CD14-positive monocyte (primary cell): Measurements from ENCODE around the gene TMEM54. TPM values are rescaled to one million over a fixed set of nuclear protein-coding genes. Genes with fewer than 3 reads are reported as not detected.

Experiments
- DNase-seq, 3 donors: peaks; one replicate each; pipeline ENCODE4 v3.0.0-alpha.2; 2011 to 2022
- H2AFZ ChIP-seq: 2 replicates; pipeline ENCODE4 v1.6.0; 2012; ENCODE audit warnings: mild to moderate bottlenecking, low read depth, low read length, inconsistent platforms; ENCODE audit not compliant: insufficient read depth, poor library complexity, severe bottlenecking
- H3K27ac ChIP-seq, 2 donors: 1 replicate in 1 of 2; 2 replicates in 1 of 2; pipeline ENCODE4 v1.5.1; 2012 to 2013; ENCODE audit warnings: low read length in 2 of 2, control low read depth in 1 of 2, inconsistent platforms in 1 of 2, low read depth in 1 of 2, mild to moderate bottlenecking in 1 of 2
- H3K27me3 ChIP-seq, 2 donors: one replicate each; pipeline versions ENCODE4 v1.6.0 to v1.6.1; 2011 to 2013; ENCODE audit warnings: low read length in 2 of 2; ENCODE audit not compliant: control insufficient read depth in 2 of 2, insufficient read depth in 2 of 2
- H3K36me3 ChIP-seq, 2 donors: replicated peaks in 1 of 2; 1 replicate in 1 of 2; 2 replicates in 1 of 2; pipeline versions ENCODE4 v1.5.1 to v1.6.1; 2012 to 2013; ENCODE audit warnings: low read length in 2 of 2, control low read depth in 1 of 2, inconsistent platforms in 1 of 2, mild to moderate bottlenecking in 1 of 2; ENCODE audit not compliant: insufficient read depth in 2 of 2, control insufficient read depth in 1 of 2
- H3K4me1 ChIP-seq, 2 donors: 1 replicate in 1 of 2; 2 replicates in 1 of 2; pipeline versions ENCODE4 v1.5.1 to v1.6.1; 2012 to 2013; ENCODE audit warnings: low read length in 2 of 2, control low read depth in 1 of 2, inconsistent platforms in 1 of 2, mild to moderate bottlenecking in 1 of 2, moderate library complexity in 1 of 2; ENCODE audit not compliant: insufficient read depth in 2 of 2, control insufficient read depth in 1 of 2
- H3K4me2 ChIP-seq: replicated peaks from 2 replicates; pipeline ENCODE3; 2012; ENCODE audit warnings: low read length, moderate library complexity, mild to moderate bottlenecking; ENCODE audit not compliant: poor library complexity, severe bottlenecking; ENCODE audit errors: extremely low read depth
- H3K4me3 ChIP-seq, 3 experiments: fragments of 200-600 bp in 1 of 3; sonication (generic) in 1 of 3; replicated peaks in 1 of 3; 1 replicate in 2 of 3; 2 replicates in 1 of 3; pipeline ENCODE4 v1.5.1; 2011 to 2013; ENCODE audit warnings: low read length in 3 of 3, mild to moderate bottlenecking in 3 of 3, control low read depth in 2 of 3, low read depth in 2 of 3, inconsistent platforms in 1 of 3, moderate library complexity in 1 of 3
- H3K79me2 ChIP-seq: 2 replicates; pipeline ENCODE4 v1.6.0; 2012; ENCODE audit warnings: mild to moderate bottlenecking, control low read depth, inconsistent platforms, low read length, moderate library complexity; ENCODE audit not compliant: insufficient read depth
- H3K9ac ChIP-seq: 2 replicates; pipeline ENCODE4 v1.6.0; 2017; ENCODE audit warnings: low read length, mild to moderate bottlenecking; ENCODE audit not compliant: insufficient read depth, poor library complexity, severe bottlenecking
- H3K9me3 ChIP-seq, 2 donors: replicated peaks in 1 of 2; 1 replicate in 1 of 2; 2 replicates in 1 of 2; pipeline versions ENCODE4 v1.5.1 to v1.6.1; 2012 to 2013; ENCODE audit warnings: low read length in 2 of 2, control low read depth in 1 of 2; ENCODE audit not compliant: control insufficient read depth in 1 of 2, insufficient read depth in 1 of 2
- H4K20me1 ChIP-seq: 2 replicates; pipeline ENCODE4 v1.6.0; 2012; ENCODE audit warnings: mild to moderate bottlenecking, low read length, control low read depth, moderate library complexity; ENCODE audit not compliant: insufficient read depth
- H3K27ac Mint-ChIP-seq, 7 donors: one replicate each; pipeline ENCODE4 v1.8.0; 2020; ENCODE audit warnings: mild to moderate bottlenecking in 7 of 7, mixed read lengths in 7 of 7, moderate library complexity in 6 of 7, inconsistent platforms in 2 of 7
- H3K27me3 Mint-ChIP-seq, 3 donors: one replicate each; pipeline ENCODE4 v1.8.0; 2021 to 2022; ENCODE audit warnings: low read depth in 3 of 3, mild to moderate bottlenecking in 3 of 3, mixed read lengths in 3 of 3, moderate library complexity in 3 of 3, inconsistent platforms in 1 of 3
- H3K36me3 Mint-ChIP-seq, 2 donors: one replicate each; pipeline ENCODE4 v1.8.0; 2020; ENCODE audit warnings: mixed read lengths in 2 of 2, inconsistent platforms in 1 of 2, mild to moderate bottlenecking in 1 of 2
- H3K4me1 Mint-ChIP-seq: one replicate; pipeline ENCODE4 v1.8.0; 2020; ENCODE audit warnings: mild to moderate bottlenecking, mixed read lengths
- H3K4me3 Mint-ChIP-seq, 2 donors: one replicate each; pipeline ENCODE4 v1.8.0; 2020; ENCODE audit warnings: mild to moderate bottlenecking in 2 of 2, mixed read lengths in 2 of 2, moderate library complexity in 1 of 2
- H3K9me3 Mint-ChIP-seq, 7 donors: one replicate each; pipeline ENCODE4 v1.8.0; 2020 to 2022; ENCODE audit warnings: mixed read lengths in 7 of 7, mild to moderate bottlenecking in 6 of 7, moderate library complexity in 6 of 7, inconsistent platforms in 2 of 7
- CTCF ChIP-seq: fragments of 200-600 bp; IDR thresholded peaks from one replicate; pipeline ENCODE4 v1.8.0; 2022; ENCODE audit warnings: antibody characterized with exemption, mild to moderate bottlenecking
- WGBS: methylation state at CpG from one replicate; pipeline ENCODE4 v1.1.5; 2013; ENCODE audit warnings: missing lambda C conversion rate; ENCODE audit not compliant: insufficient coverage; 5-methylcytosine and 5-hydroxymethylcytosine counted together
- intact Hi-C, 2 donors: fragments of 100-400 bp; cut with micrococcal nuclease; formaldehyde crosslinking; loops; one replicate each; pipeline versions ENCODE4 v1.15.0 to v1.15.1; 2023
- polyA plus RNA-seq, 3 donors: library from polyadenylated mRNA; depleted of rRNA in 1 of 3; unstranded in 2 of 3; stranded (reverse) in 1 of 3; fragments of 300-500 nt in 2 of 3; fragments of >200 nt in 1 of 3; fragmentation: Illumina TruSeq in 2 of 3; gene quantifications; 1 replicate in 2 of 3; 2 replicates in 1 of 3; pipeline ENCODE4 v1.2.3, GENCODE V29; 2012 to 2021

The TMEM54 gene
- polyA plus RNA-seq, 3 donors: 0.08 TPM; not detected in 2

- no peak overlapping the region for H3K4me3 ChIP-seq
- Mint-ChIP-seq H3K9me3 (no peaks in the 10 kb centered on the region), H3K27me3 (peaks cover 0 to 2% (median 0%) of the 10 kb centered on the region in 3 donors), H3K27ac (peak overlapping the region in 2 of 7 donors; percentile 15 to 27), H3K4me3 (no peak overlapping the region), H3K4me1 (peaks cover 31% of the 10 kb centered on the region), H3K36me3 (peaks cover 81 to 100% of the 10 kb centered on the region in 2 donors)
- intact Hi-C loops: no loop called here
- H3K9me3 ChIP-seq: no peaks in the 10 kb centered on the region
- TF ChIP-seq CTCF: no peak
- H4K20me1 ChIP-seq: peaks cover 97% of the 10 kb centered on the region
- no peak overlapping the region for H3K4me2 ChIP-seq
- peaks cover 4% of the 10 kb centered on the region for H3K79me2 ChIP-seq
- H2AFZ ChIP-seq: no peak overlapping the region
- peaks cover 78 to 90% of the 10 kb centered on the region in 2 donors for H3K36me3 ChIP-seq
- no peak overlapping the region for H3K9ac ChIP-seq
- DNase-seq: no peak
- H3K27me3 ChIP-seq: no peaks in the 10 kb centered on the region
- H3K4me1 ChIP-seq: peaks cover 31% of the 10 kb centered on the region in 2 donors
- H3K27ac ChIP-seq: no peak overlapping the region
Observed at GRCh38 chr1:32944180-32944579, 43.0 kb upstream of the TMEM54 start.

DNA sequence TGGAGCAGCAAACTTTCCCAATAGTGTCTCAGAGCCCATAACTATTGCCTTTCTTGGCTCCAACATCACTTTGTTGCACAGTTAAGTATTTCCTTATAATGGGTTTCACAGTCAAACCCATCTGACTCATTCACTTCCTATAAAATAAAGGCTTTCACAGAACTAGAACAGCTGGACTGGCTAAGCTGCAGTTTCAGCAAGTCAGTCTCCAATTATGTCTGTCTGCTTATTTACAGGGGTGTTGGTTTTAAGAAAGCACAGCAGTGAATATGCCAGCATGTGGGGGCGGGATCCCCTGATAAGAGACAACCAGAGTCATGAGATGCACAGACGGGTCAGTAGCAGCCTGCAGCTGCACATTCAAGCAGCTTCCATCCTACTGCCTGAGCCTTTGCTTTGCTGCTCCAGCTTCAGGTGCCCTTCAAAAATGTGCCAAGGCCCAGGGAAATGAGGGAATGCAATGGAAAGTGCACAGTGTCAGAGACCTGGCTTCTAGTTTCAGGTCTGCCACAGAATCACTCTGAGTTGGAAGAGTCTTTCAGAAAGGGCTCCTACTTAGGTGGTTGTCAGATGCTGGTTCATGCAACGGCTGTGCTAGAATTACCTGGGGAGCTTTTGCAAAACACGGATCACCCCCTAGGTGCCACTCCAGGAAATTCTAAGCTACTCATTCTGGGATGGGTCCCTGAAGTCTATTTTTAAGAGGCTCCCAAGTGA lies 38.6 kb upstream of the TMEM54 start:
- Histone ChIP-seq H3K27me3 (no peaks in the 10 kb centered on the region), H2AFZ (no peak overlapping the region), H3K9me3 (no peaks in the 10 kb centered on the region), H3K27ac (peak overlapping the region; percentile 41 to 74), H3K79me2 (no peaks in the 10 kb centered on the region), H3K9ac (no peak overlapping the region), H3K36me3 (peaks cover 76 to 89% of the 10 kb centered on the region in 2 donors), H3K4me3 (peak overlapping the region in 1 of 3 experiments; percentile 26), H3K4me1 (peaks cover 34 to 35% of the 10 kb centered on the region in 2 donors), H4K20me1 (peaks cover 96% of the 10 kb centered on the region), H3K4me2 (no peak overlapping the region)
- peak overlapping the region in 1 of 2 donors; percentile 65 for H3K4me3 Mint-ChIP-seq
- peak; percentile 45 to 83 (median 79) for DNase-seq
- no peak for TF ChIP-seq CTCF
- H3K27me3 Mint-ChIP-seq: peaks cover 0 to 3% (median 0%) of the 10 kb centered on the region in 3 donors
- H3K36me3 Mint-ChIP-seq: peaks cover 77 to 99% of the 10 kb centered on the region in 2 donors
- H3K9me3 Mint-ChIP-seq: no peaks in the 10 kb centered on the region
- intact Hi-C loops: loop anchor here in 1 of 2 donors (10.0 kb wide), 2 partner anchors 115 to 145 kb away; partner anchors contain the start of gene AZIN2
- WGBS: 76% methylated on average over 4 of the region's 4 CpGs
- peak overlapping the region; percentile 81 to 97 (median 87) for H3K27ac Mint-ChIP-seq
- H3K4me1 Mint-ChIP-seq: peaks cover 38% of the 10 kb centered on the region
